Activated CD4-positive, alpha-beta T cell treated with anti-CD3 and anti-CD28 coated beads, Interleukin-2, Interleukin-6, amounts not matched to agents 100 ng/mL and 50 ng/mL, durations not matched to agents 16 hours and 8 hours (primary cell): ENCODE results near the gene FABP1.

Experiments used
- DNase-seq: peaks from one replicate; pipeline ENCODE4 v3.0.0-alpha.2; 2020

Gene FABP1

GRCh38 chr2:88133875-88134274 lies 6.0 kb upstream of the FABP1 start:
- no peak for DNase-seq

- no peak for DNase-seq
These were observed 4.1 kb upstream of the FABP1 start for GRCh38 chr2:88131999-88132368.

- no peak for DNase-seq
These were observed 3.5 kb upstream of the FABP1 start for GRCh38 chr2:88131201-88131998.

GRCh38 chr2:88129313-88129959 lies 1.6 kb upstream of the FABP1 start:
- no peak for DNase-seq

- no peak for DNase-seq
These were observed 921 bp upstream of the FABP1 start for GRCh38 chr2:88128654-88129312.

- DNase-seq = no peak
These were observed 299 bp downstream of the FABP1 start for GRCh38 chr2:88127638-88127887.

GRCh38 chr2:88126772-88127637 lies 857 bp downstream of the FABP1 start:
- DNase-seq = no peak

- no peak for DNase-seq
These were observed 1.7 kb downstream of the FABP1 start for GRCh38 chr2:88125924-88126771.

- no peak for DNase-seq
These were observed 2.4 kb downstream of the FABP1 start for GRCh38 chr2:88125344-88125923.

- no peak for DNase-seq
These were observed 3.6 kb downstream of the FABP1 start for GRCh38 chr2:88123975-88124917.

- no peak for DNase-seq
These were observed 4.5 kb downstream of the FABP1 start for GRCh38 chr2:88123164-88123974.

- no peak for DNase-seq
These were observed 5.5 kb downstream of the FABP1 start for GRCh38 chr2:88122141-88122884.

GRCh38 chr2:88121678-88122077 lies 6.2 kb downstream of the FABP1 start:
- no peak for DNase-seq

GRCh38 chr2:88117973-88118372 lies 9.9 kb downstream of the FABP1 start:
- no peak for DNase-seq

GRCh38 chr2:88116669-88117432 lies 11.0 kb downstream of the FABP1 start:
- no peak for DNase-seq

GRCh38 chr2:88115825-88116518 lies 11.9 kb downstream of the FABP1 start:
- DNase-seq = no peak

GRCh38 chr2:88114889-88115288 lies 13.0 kb downstream of the FABP1 start:
- DNase-seq = no peak

- no peak for DNase-seq
These were observed 14.8 kb downstream of the FABP1 start for GRCh38 chr2:88113069-88113468.
